HCT116 (cell line): ENCODE results near the gene GTF3C5. TPM values are rescaled to one million over a fixed set of nuclear protein-coding genes. Genes with fewer than 3 reads are reported as not detected.

Experiments
- ATAC-seq: fragments of 200-7000 bp; cut with Tn5 transposase; 2 replicates; pipeline ENCODE4 v1.9.1; 2020; ENCODE audit warnings: mild to moderate bottlenecking, moderate library complexity
- BruUV-seq: library from RNA; stranded (reverse); fragments of 400-500 nt; replicated peaks from 2 replicates; lab custom pipeline; 2021; lab: Mats Ljungman, UMichigan
- CTCF ChIA-PET: fragments of 300-600 bp; sonication (Branson Sonifier 250); formaldehyde crosslinking; loops from one replicate; lab custom pipeline; 2021; ENCODE audit warnings: antibody characterized with exemption; lab: Charles Lee
- POLR2A ChIA-PET: fragments of 300-600, 350-600 bp; sonication (Branson Sonifier 250); formaldehyde crosslinking; loops from one replicate; lab custom pipeline; 2021; ENCODE audit warnings: antibody characterized with exemption; lab: Charles Lee
- RAD21 ChIA-PET, 2 experiments: fragments of 300-600 bp; sonication (Branson Sonifier 250); formaldehyde crosslinking; loops; one replicate each; lab custom pipeline; 2023; ENCODE audit warnings: low total read pairs in 2 of 2; ENCODE audit not compliant: uncharacterized antibody in 2 of 2, unreplicated experiment in 2 of 2, low non-redundant PET in 1 of 2; lab: Charles Lee
- DNase-seq: peaks from one replicate; pipeline ENCODE4 v3.0.0-alpha.2; 2010; ENCODE audit warnings: low read depth, low spot score
- H2AFZ ChIP-seq: fragments of 200-600 bp; shearing (Covaris generic), sonication (generic); 2 replicates; pipeline ENCODE4 v1.6.1; 2017; ENCODE audit warnings: low read depth, mixed run types, mixed read lengths, antibody characterized with exemption, low read length; ENCODE audit not compliant: poor library complexity, severe bottlenecking
- H3K27ac ChIP-seq: 2 replicates; pipeline ENCODE4 v1.5.1; 2012; ENCODE audit warnings: low read depth, low read length
- H3K27me3 ChIP-seq: fragments of 200-600 bp; sonication (generic); 2 replicates; pipeline ENCODE4 v1.6.1; 2016; ENCODE audit warnings: mixed run types, low read length, mixed read lengths; ENCODE audit not compliant: insufficient read depth
- H3K36me3 ChIP-seq, 2 experiments: fragments of 200-500 bp in 1 of 2; fragments of 200-600 bp in 1 of 2; sonication (Bioruptor generic) in 1 of 2; sonication (generic) in 1 of 2; 2 replicates each; pipeline versions ENCODE4 v1.5.1 to v1.6.1; 2014 to 2016; ENCODE audit warnings: low read length in 2 of 2, inconsistent platforms in 1 of 2, mixed read lengths in 1 of 2, mixed run types in 1 of 2; ENCODE audit not compliant: insufficient read depth in 2 of 2, control insufficient read depth in 1 of 2
- H3K4me1 ChIP-seq, 2 experiments: fragments of 200-600 bp in 1 of 2; sonication (generic) in 1 of 2; 2 replicates each; pipeline versions ENCODE4 v1.5.1 to v1.6.1; 2012 to 2017; ENCODE audit warnings: low read length in 2 of 2, inconsistent platforms in 1 of 2, mild to moderate bottlenecking in 1 of 2, mixed read lengths in 1 of 2, mixed run types in 1 of 2, moderate library complexity in 1 of 2; ENCODE audit not compliant: insufficient read depth in 2 of 2, control insufficient read depth in 1 of 2
- H3K4me2 ChIP-seq: fragments of 200-600 bp; sonication (generic); 2 replicates; pipeline ENCODE4 v1.6.1; 2017; ENCODE audit warnings: mixed run types, low read length, mixed read lengths
- H3K4me3 ChIP-seq, 2 experiments: fragments of 200-600 bp in 1 of 2; sonication (generic) in 1 of 2; replicated peaks in 1 of 2; 2 replicates each; pipeline ENCODE4 v1.5.1; 2011 to 2016; ENCODE audit warnings: low read length in 2 of 2, control low read depth in 1 of 2, low read depth in 1 of 2, mild to moderate bottlenecking in 1 of 2, mixed read lengths in 1 of 2, mixed run types in 1 of 2
- H3K79me2 ChIP-seq: fragments of 200-600 bp; sonication (generic); 2 replicates; pipeline ENCODE4 v1.6.1; 2017; ENCODE audit warnings: mild to moderate bottlenecking, mixed run types, low read length, moderate library complexity, mixed read lengths; ENCODE audit not compliant: insufficient read depth
- H3K9ac ChIP-seq: fragments of 200-600 bp; sonication (generic); 2 replicates; pipeline ENCODE4 v1.6.1; 2016; ENCODE audit warnings: low read length, mixed read lengths
- H3K9me2 ChIP-seq: fragments of 200-600 bp; sonication (generic), shearing (Covaris generic); 2 replicates; pipeline ENCODE4 v1.6.1; 2017; ENCODE audit warnings: mixed run types, mild to moderate bottlenecking, moderate library complexity; ENCODE audit not compliant: insufficient read depth
- H3K9me3 ChIP-seq, 2 experiments: fragments of 200-500 bp in 1 of 2; fragments of 200-600 bp in 1 of 2; sonication (Bioruptor generic) in 1 of 2; sonication (generic) in 1 of 2; 2 replicates each; pipeline ENCODE4 v1.6.1; 2014 to 2017; ENCODE audit warnings: low read length in 2 of 2, mixed read lengths in 2 of 2, inconsistent platforms in 1 of 2, low read depth in 1 of 2, mild to moderate bottlenecking in 1 of 2, mixed run types in 1 of 2, moderate library complexity in 1 of 2; ENCODE audit not compliant: control insufficient read depth in 1 of 2, insufficient read depth in 1 of 2
- H4K20me1 ChIP-seq: fragments of 200-600 bp; sonication (generic), shearing (Covaris generic); 2 replicates; pipeline ENCODE4 v1.6.1; 2017; ENCODE audit warnings: mixed run types, mild to moderate bottlenecking, moderate library complexity; ENCODE audit not compliant: insufficient read depth
- ATF3 ChIP-seq: IDR thresholded peaks from 2 replicates; pipeline ENCODE4 v1.6.1; 2012
- EGR1 ChIP-seq: IDR thresholded peaks from 2 replicates; pipeline ENCODE4 v1.6.1; 2012; ENCODE audit warnings: low read depth
- MAX ChIP-seq: IDR thresholded peaks from 2 replicates; pipeline ENCODE4 v1.6.1; 2012
- POLR2A ChIP-seq: IDR thresholded peaks from 2 replicates; pipeline ENCODE4 v1.7.0; 2011; ENCODE audit warnings: borderline replicate concordance; ENCODE audit not compliant: insufficient read depth, insufficient read length; ENCODE audit errors: extremely low read depth
- SRF ChIP-seq: IDR thresholded peaks from 2 replicates; pipeline ENCODE4 v1.6.1; 2012; ENCODE audit warnings: low read depth
- ZBTB33 ChIP-seq: IDR thresholded peaks from 2 replicates; pipeline ENCODE4 v1.6.1; 2011; ENCODE audit warnings: mild to moderate bottlenecking, low read length, moderate library complexity; ENCODE audit not compliant: insufficient replicate concordance; ENCODE audit errors: extremely low read depth
- ZFX ChIP-seq: fragments of 450-650 bp; IDR thresholded peaks from 2 replicates; pipeline ENCODE4 v1.6.1; 2017
- ZNF274 ChIP-seq: fragments of 200-500 bp; sonication (Bioruptor generic); IDR thresholded peaks from 2 replicates; pipeline ENCODE4 v1.6.1; 2014; ENCODE audit warnings: mild to moderate bottlenecking, low read depth, low read length, inconsistent platforms
- intact Hi-C: fragments of 100-400 bp; cut with micrococcal nuclease; formaldehyde crosslinking; loops from 2 replicates; pipeline ENCODE4 v1.10.0; 2022
- total RNA-seq: library from RNA; stranded (reverse); gene quantifications from one replicate; pipeline ENCODE4 v1.2.1, GENCODE V29; 2021; ENCODE audit not compliant: unreplicated experiment

The GTF3C5 gene
- total RNA-seq, 1 experiment from 2014 or later = 95.1 TPM

GRCh38 chr9:133065070-133065388, 34.2 kb downstream of the GTF3C5 start:
- DNase-seq (no peak), ATAC-seq (no peak)
- Histone ChIP-seq H3K36me3 (no peaks in the 10 kb centered on the region), H2AFZ (no peak overlapping the region), H3K79me2 (no peaks in the 10 kb centered on the region), H3K9me3 (no peaks in the 10 kb centered on the region), H3K4me3 (no peak overlapping the region), H4K20me1 (no peaks in the 10 kb centered on the region), H3K9me2 (no peaks in the 10 kb centered on the region), H3K4me2 (no peak overlapping the region), H3K4me1 (peaks cover 0 to 2% of the 10 kb centered on the region in 2 experiments; a peak in 1 of 4 replicates), H3K9ac (no peak overlapping the region), H3K27me3 (no peaks in the 10 kb centered on the region), H3K27ac (no peak overlapping the region)
- CTCF ChIA-PET = no interaction called here
- no peak for TF ChIP-seq ZNF274
- no peak for TF ChIP-seq ATF3
- TF ChIP-seq ZBTB33 = no peak
- no peak for TF ChIP-seq SRF
- TF ChIP-seq EGR1 = no peak
- TF ChIP-seq POLR2A = no peak
- TF ChIP-seq MAX = no peak
- TF ChIP-seq ZFX = no peak
- POLR2A ChIA-PET = no interaction called here
- no TSS peak for BruUV-seq
- RAD21 ChIA-PET = no interaction called here
- intact Hi-C loops = no loop called here
